ENCODE results near the gene FAF2. TPM values are rescaled to one million over a fixed set of nuclear protein-coding genes. Genes with fewer than 3 reads are reported as not detected.

The FAF2 gene
- polyA plus RNA-seq, 4 donors, result 6.8 to 48.9 (median 15.4) TPM

DNA sequence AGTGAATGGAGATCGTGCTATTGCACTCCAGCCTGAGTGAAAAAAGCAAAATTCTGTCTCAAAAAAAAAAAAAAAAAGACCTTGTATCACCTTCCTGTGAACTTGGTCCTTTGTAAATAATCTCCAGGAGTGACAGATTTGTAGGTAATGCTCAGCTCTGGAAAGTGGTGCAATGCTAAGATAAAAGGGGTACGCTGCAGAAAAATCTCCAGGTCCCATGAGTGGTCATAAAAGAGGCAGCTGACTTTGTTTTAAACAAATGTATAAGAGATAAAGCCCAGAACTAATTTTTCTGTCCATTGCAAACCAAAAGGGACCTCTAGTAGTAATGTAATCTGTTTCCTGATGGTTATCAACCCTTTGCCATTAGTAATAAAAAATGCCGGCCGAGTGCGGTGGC, 55.3 kb downstream of the FAF2 start:
- Histone ChIP-seq H3K27ac (ENCODE audit: low read depth in 1 of 3, low read length in 2 of 3) (peak overlapping the region in 1 of 3 donors; percentile 44), H3K4me1 (ENCODE audit: control insufficient read depth in 3 of 3, insufficient read depth in 2 of 3, low read depth in 1 of 3, low read length in 2 of 3) (peaks cover 0 to 4% (median 0%) of the 10 kb centered on the region in 3 donors), H3K36me3 (ENCODE audit: control insufficient read depth in 3 of 3, insufficient read depth in 2 of 3, low read depth in 1 of 3, low read length in 3 of 3) (peaks cover 10 to 63% (median 29%) of the 10 kb centered on the region in 3 donors), H3K9me3 (ENCODE audit: control insufficient read depth in 2 of 2, insufficient read depth in 1 of 2, low read depth in 1 of 2, low read length in 1 of 2) (no peaks in the 10 kb centered on the region), H3K4me3 (ENCODE audit: low read depth in 1 of 3, low read length in 3 of 3) (no peak overlapping the region), H3K27me3 (ENCODE audit: control insufficient read depth in 3 of 3, insufficient read depth in 3 of 3, low read length in 3 of 3) (no peaks in the 10 kb centered on the region)
- DNase-seq, result peak in 1 of 2 donors; percentile 89
- WGBS, 3 donors, result 86 to 95% (median 94%) methylated on average over 5 of the region's 5 CpGs
- no peak for FAIRE-seq

- no peaks in the 10 kb centered on the region for H3K9me3 ChIP-seq (ENCODE audit: control insufficient read depth in 2 of 2, insufficient read depth in 1 of 2, low read depth in 1 of 2, low read length in 1 of 2)
- H3K4me1 ChIP-seq (ENCODE audit: control insufficient read depth in 3 of 3, insufficient read depth in 2 of 3, low read depth in 1 of 3, low read length in 2 of 3), result peaks cover 0 to 4% (median 0%) of the 10 kb centered on the region in 3 donors
- DNase-seq, result no peak
- H3K27me3 ChIP-seq (ENCODE audit: control insufficient read depth in 3 of 3, insufficient read depth in 3 of 3, low read length in 3 of 3), result no peaks in the 10 kb centered on the region
- no peak overlapping the region for H3K27ac ChIP-seq (ENCODE audit: low read depth in 1 of 3, low read length in 2 of 3)
- no peak for FAIRE-seq
- peaks cover 6 to 35% (median 15%) of the 10 kb centered on the region in 3 donors for H3K36me3 ChIP-seq (ENCODE audit: control insufficient read depth in 3 of 3, insufficient read depth in 2 of 3, low read depth in 1 of 3, low read length in 3 of 3)
- no peak overlapping the region for H3K4me3 ChIP-seq (ENCODE audit: low read depth in 1 of 3, low read length in 3 of 3)
- WGBS, 3 donors, result 92 to 98% (median 97%) methylated on average over 2 of the region's 2 CpGs
Measured at GRCh38 chr5:176507911-176508310, 59.7 kb downstream of the FAF2 start.

- Histone ChIP-seq H3K4me1 (ENCODE audit: control insufficient read depth in 3 of 3, insufficient read depth in 2 of 3, low read depth in 1 of 3, low read length in 2 of 3) (no peaks in the 10 kb centered on the region), H3K27me3 (ENCODE audit: control insufficient read depth in 3 of 3, insufficient read depth in 3 of 3, low read length in 3 of 3) (no peaks in the 10 kb centered on the region), H3K36me3 (ENCODE audit: control insufficient read depth in 3 of 3, insufficient read depth in 2 of 3, low read depth in 1 of 3, low read length in 3 of 3) (peaks cover 6 to 35% (median 14%) of the 10 kb centered on the region in 3 donors), H3K9me3 (ENCODE audit: control insufficient read depth in 2 of 2, insufficient read depth in 1 of 2, low read depth in 1 of 2, low read length in 1 of 2) (no peaks in the 10 kb centered on the region), H3K4me3 (ENCODE audit: low read depth in 1 of 3, low read length in 3 of 3) (no peak overlapping the region), H3K27ac (ENCODE audit: low read depth in 1 of 3, low read length in 2 of 3) (no peak overlapping the region)
- no peak for FAIRE-seq
- DNase-seq, result no peak
- WGBS, 3 donors, result 82 to 84% (median 83%) methylated on average over 4 of the region's 4 CpGs
Measured at GRCh38 chr5:176508603-176509002, 60.4 kb downstream of the FAF2 start.

- Histone ChIP-seq H3K36me3 (ENCODE audit: control insufficient read depth in 3 of 3, insufficient read depth in 2 of 3, low read depth in 1 of 3, low read length in 3 of 3) (peaks cover 0 to 3% (median 3%) of the 10 kb centered on the region in 3 donors), H3K9me3 (ENCODE audit: control insufficient read depth in 2 of 2, insufficient read depth in 1 of 2, low read depth in 1 of 2, low read length in 1 of 2) (no peaks in the 10 kb centered on the region), H3K27me3 (ENCODE audit: control insufficient read depth in 3 of 3, insufficient read depth in 3 of 3, low read length in 3 of 3) (no peaks in the 10 kb centered on the region), H3K27ac (ENCODE audit: low read depth in 1 of 3, low read length in 2 of 3) (no peak overlapping the region), H3K4me1 (ENCODE audit: control insufficient read depth in 3 of 3, insufficient read depth in 2 of 3, low read depth in 1 of 3, low read length in 2 of 3) (no peaks in the 10 kb centered on the region), H3K4me3 (ENCODE audit: low read depth in 1 of 3, low read length in 3 of 3) (no peak overlapping the region)
- no peak for FAIRE-seq
- DNase-seq, result no peak
- 88 to 90% (median 88%) methylated on average over 12 of the region's 12 CpGs for WGBS, 3 donors
Measured at GRCh38 chr5:176513788-176514187, 65.6 kb downstream of the FAF2 start.

DNA sequence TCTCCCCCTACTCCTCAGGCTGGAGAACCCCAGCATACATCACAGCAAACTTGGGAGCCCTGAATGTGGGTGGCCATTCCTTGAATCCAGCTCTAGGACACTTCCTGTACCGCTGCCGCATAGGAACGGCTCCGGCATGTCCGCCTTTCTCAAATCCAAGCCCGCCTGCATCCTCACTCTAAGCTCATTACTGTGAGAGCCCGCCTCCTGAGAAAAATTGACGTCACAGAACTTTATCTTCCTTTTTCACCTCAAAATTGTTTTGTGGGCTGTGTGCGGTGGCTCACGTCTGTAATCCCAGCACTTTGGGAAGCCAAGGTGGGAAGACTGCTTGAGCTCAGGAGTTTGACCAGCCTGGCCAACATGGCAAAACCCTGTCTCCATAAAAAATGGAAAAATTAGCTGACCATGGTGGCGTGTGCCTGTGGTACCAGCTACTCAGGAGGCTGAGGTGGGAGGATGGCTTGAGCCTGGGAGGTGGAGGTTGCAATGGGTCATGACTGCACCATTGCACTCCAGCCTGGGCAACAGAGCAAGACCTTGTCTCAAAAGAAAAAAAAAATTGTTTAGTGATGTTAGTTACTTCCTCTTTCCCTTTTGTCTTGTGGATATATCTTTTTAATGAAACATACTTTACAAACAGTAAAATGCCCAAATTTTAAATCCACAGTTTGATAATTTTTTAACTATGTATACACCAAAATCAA, 66.2 kb downstream of the FAF2 start:
- WGBS, 3 donors, result 77 to 92% (median 80%) methylated on average over 11 of the region's 11 CpGs
- no peak overlapping the region for H3K27ac ChIP-seq (ENCODE audit: low read depth in 1 of 3, low read length in 2 of 3)
- no peaks in the 10 kb centered on the region for H3K27me3 ChIP-seq (ENCODE audit: control insufficient read depth in 3 of 3, insufficient read depth in 3 of 3, low read length in 3 of 3)
- FAIRE-seq, result no peak
- no peaks in the 10 kb centered on the region for H3K36me3 ChIP-seq (ENCODE audit: control insufficient read depth in 3 of 3, insufficient read depth in 2 of 3, low read depth in 1 of 3, low read length in 3 of 3)
- no peak overlapping the region for H3K4me3 ChIP-seq (ENCODE audit: low read depth in 1 of 3, low read length in 3 of 3)
- no peaks in the 10 kb centered on the region for H3K4me1 ChIP-seq (ENCODE audit: control insufficient read depth in 3 of 3, insufficient read depth in 2 of 3, low read depth in 1 of 3, low read length in 2 of 3)
- no peaks in the 10 kb centered on the region for H3K9me3 ChIP-seq (ENCODE audit: control insufficient read depth in 2 of 2, insufficient read depth in 1 of 2, low read depth in 1 of 2, low read length in 1 of 2)
- no peak for DNase-seq

- Histone ChIP-seq H3K4me1 (ENCODE audit: control insufficient read depth in 3 of 3, insufficient read depth in 2 of 3, low read depth in 1 of 3, low read length in 2 of 3) (no peaks in the 10 kb centered on the region), H3K27me3 (ENCODE audit: control insufficient read depth in 3 of 3, insufficient read depth in 3 of 3, low read length in 3 of 3) (no peaks in the 10 kb centered on the region), H3K9me3 (ENCODE audit: control insufficient read depth in 2 of 2, insufficient read depth in 1 of 2, low read depth in 1 of 2, low read length in 1 of 2) (no peaks in the 10 kb centered on the region), H3K4me3 (ENCODE audit: low read depth in 1 of 3, low read length in 3 of 3) (no peak overlapping the region), H3K27ac (ENCODE audit: low read depth in 1 of 3, low read length in 2 of 3) (no peak overlapping the region), H3K36me3 (ENCODE audit: control insufficient read depth in 3 of 3, insufficient read depth in 2 of 3, low read depth in 1 of 3, low read length in 3 of 3) (no peaks in the 10 kb centered on the region)
- DNase-seq (no peak), FAIRE-seq (no peak)
- WGBS, 3 donors, result 75 to 87% (median 83%) methylated on average over 4 of the region's 4 CpGs
Measured at GRCh38 chr5:176515396-176515795, 67.2 kb downstream of the FAF2 start.

- FAIRE-seq (no peak), DNase-seq (no peak)
- no peaks in the 10 kb centered on the region for H3K27me3 ChIP-seq (ENCODE audit: control insufficient read depth in 3 of 3, insufficient read depth in 3 of 3, low read length in 3 of 3)
- H3K4me1 ChIP-seq (ENCODE audit: control insufficient read depth in 3 of 3, insufficient read depth in 2 of 3, low read depth in 1 of 3, low read length in 2 of 3), result no peaks in the 10 kb centered on the region
- no peaks in the 10 kb centered on the region for H3K36me3 ChIP-seq (ENCODE audit: control insufficient read depth in 3 of 3, insufficient read depth in 2 of 3, low read depth in 1 of 3, low read length in 3 of 3)
- H3K4me3 ChIP-seq (ENCODE audit: low read depth in 1 of 3, low read length in 3 of 3), result no peak overlapping the region
- WGBS, 3 donors, result 72 to 77% (median 73%) methylated on average over 7 of the region's 7 CpGs
- no peak overlapping the region for H3K27ac ChIP-seq (ENCODE audit: low read depth in 1 of 3, low read length in 2 of 3)
- no peaks in the 10 kb centered on the region for H3K9me3 ChIP-seq (ENCODE audit: control insufficient read depth in 2 of 2, insufficient read depth in 1 of 2, low read depth in 1 of 2, low read length in 1 of 2)
Measured at GRCh38 chr5:176517053-176517661, 69.0 kb downstream of the FAF2 start.

DNA sequence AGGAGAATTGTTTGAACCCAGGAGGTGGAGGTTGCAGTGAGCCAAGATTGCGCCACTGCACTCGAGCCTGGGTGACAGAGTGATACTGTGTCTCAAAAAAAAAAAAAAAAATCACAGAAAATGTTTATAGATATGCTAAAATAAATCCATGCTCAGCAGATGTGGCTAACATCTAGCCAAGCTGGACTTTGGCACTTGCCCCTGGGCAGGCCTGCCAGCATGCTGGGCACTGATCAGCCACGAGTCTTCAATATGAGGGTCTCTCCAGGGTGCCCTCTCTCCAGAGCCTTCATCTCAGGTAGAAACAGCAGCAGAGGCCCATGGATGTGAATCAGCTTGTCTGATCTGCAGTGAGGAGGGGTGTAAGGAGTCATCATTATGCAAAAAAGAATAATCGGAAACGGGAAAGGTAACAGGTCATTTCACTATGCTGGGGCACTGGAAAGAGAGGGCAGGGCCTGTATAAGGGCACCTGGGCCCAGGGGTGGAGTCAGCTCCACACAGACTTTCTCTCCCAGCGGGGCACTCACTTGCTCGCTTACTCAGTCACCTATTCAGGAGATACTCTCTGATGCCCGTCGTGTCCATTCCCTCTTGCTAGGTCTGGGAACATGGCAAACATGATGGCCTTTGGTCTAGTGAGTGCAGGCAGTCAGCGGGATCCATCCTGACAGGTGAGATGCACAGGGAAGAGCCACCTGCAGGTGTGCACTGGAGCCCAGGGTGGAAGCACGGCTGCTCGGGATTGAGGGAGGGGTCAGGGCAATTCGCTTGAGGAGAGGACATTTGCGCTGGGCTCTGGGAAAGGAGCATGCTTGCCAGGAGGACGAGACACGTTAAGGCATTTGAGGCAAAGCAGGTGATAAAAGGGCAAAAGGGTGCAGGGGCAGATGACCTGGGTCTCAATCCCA, 71.9 kb downstream of the FAF2 start:
- Histone ChIP-seq H3K4me3 (ENCODE audit: low read depth in 1 of 3, low read length in 3 of 3) (no peak overlapping the region), H3K4me1 (ENCODE audit: control insufficient read depth in 3 of 3, insufficient read depth in 2 of 3, low read depth in 1 of 3, low read length in 2 of 3) (no peaks in the 10 kb centered on the region), H3K36me3 (ENCODE audit: control insufficient read depth in 3 of 3, insufficient read depth in 2 of 3, low read depth in 1 of 3, low read length in 3 of 3) (no peaks in the 10 kb centered on the region), H3K9me3 (ENCODE audit: control insufficient read depth in 2 of 2, insufficient read depth in 1 of 2, low read depth in 1 of 2, low read length in 1 of 2) (no peaks in the 10 kb centered on the region), H3K27ac (ENCODE audit: low read depth in 1 of 3, low read length in 2 of 3) (no peak overlapping the region), H3K27me3 (ENCODE audit: control insufficient read depth in 3 of 3, insufficient read depth in 3 of 3, low read length in 3 of 3) (no peaks in the 10 kb centered on the region)
- FAIRE-seq, result no peak
- 20 to 60% (median 35%) methylated on average over 16 of the region's 16 CpGs for WGBS, 3 donors
- peak in 1 of 2 donors; percentile 19 for DNase-seq

Data from small intestine (tissue), 7 donors.